GM18517 (cell line): ENCODE measurements around the gene FASTKD1.
A peak's percentile ranks its signal among the peaks of the same experiment; 100 is the strongest.
"Not testable (repeated sequence)": the region's sequence is repeated elsewhere in the genome, so short reads cannot be mapped to it uniquely, and the experiment has no call there.

Experiments used
- ATAC-seq: cut with Tn5 transposase; IDR thresholded peaks from one replicate; pipeline ENCODE4 v1.9.1; 2021; ENCODE audit warnings: mild to moderate bottlenecking, moderate library complexity; ENCODE audit not compliant: unreplicated experiment

Gene FASTKD1, protein sequence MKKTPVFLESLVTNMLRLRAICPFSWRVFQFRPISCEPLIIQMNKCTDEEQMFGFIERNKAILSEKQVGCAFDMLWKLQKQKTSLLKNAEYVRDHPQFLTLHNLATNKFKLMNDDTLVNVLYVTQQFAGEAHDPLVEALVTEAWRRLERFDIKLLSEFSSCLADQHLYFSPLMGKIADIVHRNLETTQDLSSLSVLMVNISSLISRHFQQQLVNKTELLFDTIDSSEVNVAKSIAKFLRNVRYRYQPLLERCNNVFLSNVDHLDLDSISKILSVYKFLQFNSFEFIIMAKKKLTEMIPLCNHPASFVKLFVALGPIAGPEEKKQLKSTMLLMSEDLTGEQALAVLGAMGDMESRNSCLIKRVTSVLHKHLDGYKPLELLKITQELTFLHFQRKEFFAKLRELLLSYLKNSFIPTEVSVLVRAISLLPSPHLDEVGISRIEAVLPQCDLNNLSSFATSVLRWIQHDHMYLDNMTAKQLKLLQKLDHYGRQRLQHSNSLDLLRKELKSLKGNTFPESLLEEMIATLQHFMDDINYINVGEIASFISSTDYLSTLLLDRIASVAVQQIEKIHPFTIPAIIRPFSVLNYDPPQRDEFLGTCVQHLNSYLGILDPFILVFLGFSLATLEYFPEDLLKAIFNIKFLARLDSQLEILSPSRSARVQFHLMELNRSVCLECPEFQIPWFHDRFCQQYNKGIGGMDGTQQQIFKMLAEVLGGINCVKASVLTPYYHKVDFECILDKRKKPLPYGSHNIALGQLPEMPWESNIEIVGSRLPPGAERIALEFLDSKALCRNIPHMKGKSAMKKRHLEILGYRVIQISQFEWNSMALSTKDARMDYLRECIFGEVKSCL

DNA sequence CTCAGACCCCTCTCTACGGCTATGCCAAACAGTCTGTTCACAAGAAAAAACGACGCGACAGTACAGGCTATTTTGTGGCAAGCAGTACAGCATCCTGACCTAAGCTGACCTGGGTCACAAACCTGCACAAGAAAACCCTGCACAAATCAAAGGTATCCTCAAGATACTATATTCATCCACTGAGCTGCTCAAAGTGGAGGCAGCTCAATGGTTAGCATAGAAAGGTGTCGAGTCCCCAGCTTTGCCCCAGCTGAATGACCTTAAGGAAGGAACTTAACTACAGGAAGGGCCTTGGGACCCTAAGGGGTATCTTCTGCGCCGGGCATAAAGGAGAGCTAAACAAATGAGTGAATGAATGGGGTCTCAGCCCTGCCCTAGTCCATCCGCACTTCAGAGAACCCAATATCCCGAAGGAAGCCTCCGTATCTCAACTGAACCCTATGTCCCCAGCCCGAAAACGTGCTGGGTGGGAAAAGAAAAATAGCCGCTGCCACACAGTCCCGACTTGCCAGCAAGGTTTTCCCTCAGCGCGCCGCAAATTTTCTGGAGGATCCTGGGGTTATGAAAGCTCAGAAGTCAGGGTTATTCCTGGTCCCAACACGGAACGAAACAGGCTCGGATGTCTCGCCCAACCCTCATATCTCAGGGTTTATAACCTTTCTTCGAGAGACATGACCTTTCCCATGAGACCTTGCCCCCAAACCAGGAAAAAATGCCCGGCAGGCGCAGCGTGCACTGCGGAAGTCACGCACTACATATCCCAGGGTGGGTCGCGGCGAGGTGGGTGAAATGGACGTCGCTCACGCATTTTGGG lies at the start of gene FASTKD1:
TSS of gene FASTKD1 (minus strand) at position 706 of the 814 bp plus-strand sequence. CDS start 1,836 bp downstream, outside the sequence.
- peak; percentile 98 for ATAC-seq

DNA sequence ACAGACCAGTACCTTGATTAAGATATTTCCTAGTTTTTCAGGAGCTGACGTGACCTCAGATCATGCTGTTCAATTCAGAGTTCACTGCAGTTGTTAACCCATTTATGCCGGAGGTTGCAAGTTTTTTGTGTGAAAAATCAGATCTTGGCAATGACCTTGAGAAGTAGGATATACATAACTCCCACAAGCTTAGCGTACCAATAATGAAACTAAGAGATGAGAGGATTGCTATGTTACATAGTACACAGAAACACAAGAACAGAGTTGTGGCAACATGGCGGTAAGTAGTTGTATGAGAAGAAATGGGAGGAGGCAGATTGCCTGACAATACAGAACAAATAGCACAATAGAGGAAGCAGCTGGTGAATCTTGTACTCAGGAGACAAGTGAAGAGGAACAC lies 49.6 kb upstream of the FASTKD1 start:
- no peak for ATAC-seq

DNA sequence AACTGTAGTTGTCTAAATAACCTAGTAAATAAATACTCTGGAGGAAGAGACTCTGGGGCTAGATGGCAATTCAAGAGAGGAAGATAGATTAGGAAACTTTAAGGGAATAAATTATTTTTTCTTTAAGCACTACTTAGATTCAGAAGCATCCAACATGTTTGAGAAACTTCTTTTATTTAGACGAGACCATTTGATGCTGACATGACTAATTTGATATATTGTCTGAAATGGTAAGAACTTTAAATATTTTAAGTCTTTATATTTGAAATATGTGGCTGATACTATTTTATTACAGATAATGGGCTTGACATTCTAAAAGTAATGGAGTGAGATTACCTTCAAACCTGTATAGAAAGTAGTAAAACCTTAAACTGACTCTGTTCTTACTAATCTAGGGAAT lies 46.8 kb upstream of the FASTKD1 start:
- no peak for ATAC-seq

DNA sequence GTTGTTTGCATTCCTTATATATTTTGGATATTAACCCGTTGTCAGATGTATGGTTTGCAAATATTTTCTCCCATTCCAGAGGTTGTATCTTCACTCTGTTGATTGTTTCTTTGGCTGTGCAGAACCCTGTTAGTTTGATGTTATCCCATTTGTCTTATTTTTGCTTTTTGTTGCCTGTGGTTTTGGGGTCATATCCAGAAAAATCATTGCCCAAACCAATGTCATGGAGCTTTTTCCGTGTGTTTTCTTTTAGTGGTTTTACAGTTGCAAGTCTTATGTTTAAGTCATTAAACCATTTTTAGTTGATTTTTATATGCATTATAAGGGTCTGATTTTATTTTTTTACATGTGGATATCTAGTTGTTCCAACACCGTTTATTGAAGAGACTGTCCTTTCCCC lies 46.3 kb upstream of the FASTKD1 start:
- no peak for ATAC-seq

DNA sequence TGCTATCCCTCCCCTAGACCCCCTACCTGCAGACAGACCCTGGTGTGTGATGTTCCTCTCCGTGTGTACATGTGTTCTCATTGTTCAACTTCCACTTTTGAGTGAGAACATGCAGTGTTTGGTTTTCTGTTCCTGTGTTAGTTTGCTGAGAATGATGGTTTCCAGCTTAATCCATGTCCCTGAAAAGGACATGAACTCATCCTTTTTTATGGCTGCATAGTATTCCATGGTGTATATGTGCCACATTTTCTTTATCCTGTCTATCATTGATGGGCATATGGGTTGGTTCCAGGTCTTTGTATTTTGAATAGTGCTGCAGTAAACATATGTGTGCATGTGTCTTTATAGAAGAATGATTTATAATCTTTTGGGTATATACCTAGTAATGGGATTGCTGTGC lies 42.3 kb upstream of the FASTKD1 start:
- ATAC-seq: not testable (repeated sequence)

DNA sequence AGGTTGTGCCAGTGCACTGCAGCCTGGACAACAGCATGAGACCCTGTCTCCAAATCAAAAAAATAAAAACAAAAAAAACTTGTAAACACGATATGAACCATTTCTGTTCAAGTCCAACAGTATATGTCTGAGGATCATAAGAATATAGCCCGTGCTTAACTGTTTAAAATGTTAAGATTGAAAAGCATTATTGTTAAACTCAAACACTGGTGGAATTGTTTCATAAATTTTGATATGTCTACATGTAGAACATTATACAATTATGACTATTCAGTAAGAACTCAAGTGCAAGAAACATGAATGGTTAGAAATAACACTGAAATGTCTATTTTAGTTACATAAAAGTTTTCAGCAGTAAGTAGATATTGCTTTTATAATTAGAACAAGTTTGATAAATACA lies 40.2 kb upstream of the FASTKD1 start:
- ATAC-seq: no peak

DNA sequence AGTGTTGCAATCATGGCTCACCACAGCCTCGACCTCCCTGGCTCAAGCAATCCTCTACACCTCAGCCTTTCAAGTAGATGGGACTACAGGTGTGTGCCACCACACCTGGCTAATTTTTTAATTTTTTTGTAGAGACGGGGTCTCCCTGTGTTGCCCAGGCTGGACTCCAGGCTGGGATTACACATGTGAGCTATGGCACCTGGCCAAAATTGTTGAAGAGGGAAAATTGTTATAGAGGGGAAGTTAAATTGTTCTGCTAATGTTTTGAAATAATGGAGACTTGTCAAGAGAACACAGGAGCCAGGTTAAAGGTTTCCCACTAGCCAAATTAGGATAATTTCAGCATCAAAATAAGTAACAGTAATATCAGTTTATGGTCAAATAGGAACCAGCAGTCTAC lies 35.6 kb upstream of the FASTKD1 start:
- no peak for ATAC-seq

DNA sequence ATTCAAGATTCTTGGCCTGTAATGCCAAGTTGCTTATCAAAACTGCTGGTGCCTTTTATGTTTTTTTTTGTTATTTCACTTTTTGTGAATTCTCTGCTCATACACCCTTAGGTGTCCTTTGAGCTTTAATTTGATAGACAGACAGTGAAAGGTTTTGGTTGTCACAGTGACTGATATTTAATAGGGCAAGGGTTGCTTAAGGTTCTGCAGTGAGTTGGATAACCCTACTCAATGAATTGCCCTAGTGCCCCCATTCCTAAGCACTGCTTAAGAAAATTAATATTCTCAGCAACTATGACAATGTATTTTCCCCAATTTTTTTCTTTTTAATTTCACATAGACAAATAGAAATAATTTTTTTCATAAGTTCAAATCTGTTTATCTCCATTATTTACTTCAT lies 25.9 kb upstream of the FASTKD1 start:
- no peak for ATAC-seq

DNA sequence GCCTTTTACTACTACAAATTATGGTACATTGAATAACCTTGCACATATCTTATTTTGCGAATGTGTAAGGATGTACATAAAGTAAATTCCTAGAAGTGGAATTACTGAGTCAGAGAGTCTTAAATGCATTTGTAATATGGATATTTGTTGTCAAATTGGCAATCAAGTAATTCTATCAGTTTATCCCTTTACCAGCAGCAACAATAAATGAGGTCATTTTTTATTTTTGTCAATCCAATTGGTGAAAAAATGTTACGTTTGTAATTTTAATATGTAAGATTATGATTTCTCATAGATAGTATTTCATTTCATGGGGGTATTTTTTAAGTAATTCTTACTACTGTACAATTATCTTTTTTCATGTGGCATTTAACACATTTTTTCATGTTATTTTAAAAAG lies 25.3 kb upstream of the FASTKD1 start:
- no peak for ATAC-seq

DNA sequence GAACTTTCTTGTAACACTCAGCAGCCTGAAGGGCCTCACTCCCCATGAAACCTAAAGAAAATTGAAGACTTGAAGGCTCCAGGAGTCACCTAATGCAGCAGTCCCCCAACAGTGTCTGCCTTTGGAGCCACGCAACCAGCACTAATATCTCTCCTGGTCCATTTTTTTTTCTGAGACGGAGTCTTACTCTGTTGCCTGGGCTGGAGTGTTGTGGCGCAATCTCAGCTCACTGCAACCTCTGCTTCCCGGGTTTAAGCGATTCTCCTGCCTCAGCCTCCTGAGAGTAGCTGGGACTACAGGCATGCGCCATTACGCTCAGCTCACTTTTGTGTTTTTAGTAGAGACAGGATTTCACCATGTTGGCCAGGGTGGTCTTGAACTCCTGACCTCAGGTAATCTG lies 22.9 kb upstream of the FASTKD1 start:
- ATAC-seq: not testable (repeated sequence)

DNA sequence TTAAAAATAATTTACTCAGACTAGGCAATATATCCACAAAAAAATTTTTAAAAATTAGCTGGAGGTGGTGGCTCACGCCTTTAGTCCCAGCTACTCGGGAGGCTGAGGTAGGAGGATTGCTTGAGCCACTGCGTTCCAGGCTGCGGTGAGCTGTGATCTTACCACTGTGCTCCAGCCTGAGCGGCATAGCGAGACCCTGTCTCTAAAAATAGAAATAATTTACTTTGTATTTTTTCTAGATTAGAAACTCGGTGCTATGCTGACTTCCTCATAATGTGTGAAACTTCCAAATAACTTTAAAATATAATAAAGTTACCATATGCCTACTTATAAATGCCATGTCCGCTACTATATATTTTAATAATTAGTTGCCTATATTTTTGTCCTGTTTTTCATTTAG lies 17.1 kb upstream of the FASTKD1 start:
- ATAC-seq: no peak

DNA sequence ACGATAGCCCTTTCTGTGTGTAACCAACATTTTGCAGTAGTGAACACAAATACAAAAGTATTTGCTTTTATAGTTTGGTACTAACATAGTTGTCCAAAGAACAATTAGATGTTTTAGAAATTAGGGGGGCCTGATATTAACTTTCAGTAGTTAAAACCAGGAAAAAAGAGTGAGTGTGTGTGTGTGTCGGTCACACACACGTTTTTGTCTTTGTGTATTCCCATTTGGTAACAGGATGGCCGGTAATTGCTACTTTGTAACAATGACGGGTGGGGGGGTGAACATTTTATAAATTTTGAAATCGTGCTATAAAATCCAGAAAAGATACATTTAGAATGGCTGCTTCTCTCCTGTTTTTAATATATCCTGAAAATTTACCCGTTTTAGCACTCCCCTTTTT lies 12.0 kb upstream of the FASTKD1 start:
- ATAC-seq: no peak

DNA sequence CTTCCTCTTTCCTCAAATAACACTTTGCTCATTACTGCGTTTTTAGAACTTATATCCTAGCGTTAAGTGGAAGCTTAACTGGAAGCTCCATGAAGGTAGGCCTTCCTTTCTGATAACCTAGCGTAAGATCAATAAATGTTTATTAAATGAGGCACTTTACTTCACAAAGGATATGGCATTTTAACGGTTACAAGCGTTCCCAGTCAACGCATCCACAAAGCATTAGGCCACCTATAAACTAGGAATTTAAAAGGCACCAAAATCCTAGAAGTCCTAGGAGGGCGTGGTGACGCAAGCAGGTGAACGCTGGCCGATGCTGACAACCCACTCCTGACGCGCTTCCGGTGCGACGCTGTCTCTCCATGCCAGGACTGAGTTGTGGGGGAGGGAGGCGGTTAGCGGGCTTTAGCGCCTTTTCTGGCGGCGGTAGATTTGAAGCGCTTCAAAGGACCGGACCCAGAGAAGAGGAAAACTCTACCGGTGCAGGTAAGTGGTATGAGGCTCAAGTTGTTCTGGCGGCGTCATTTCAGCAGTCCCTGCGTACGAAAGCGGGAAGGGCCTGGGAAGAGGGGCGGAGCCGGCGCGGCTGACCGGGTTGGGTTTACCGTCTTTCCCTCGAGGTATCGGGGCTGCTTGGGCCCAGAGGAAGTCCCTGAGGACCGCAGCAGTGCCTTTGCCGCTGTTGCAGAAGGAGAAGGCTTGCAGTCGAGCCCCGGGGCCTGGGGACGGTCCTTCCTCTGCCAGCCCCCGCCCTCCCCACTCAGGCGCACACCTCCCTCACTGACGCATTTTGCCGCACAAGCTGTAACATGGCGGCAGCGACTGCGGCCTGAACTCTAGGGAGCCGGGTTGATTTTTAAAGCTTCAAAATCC lies 10.6 kb upstream of the FASTKD1 start, which contains the start of gene PPIG:
TSS of gene PPIG (plus strand) at position 347 of the 873 bp plus-strand sequence. CDS start 19,691 bp downstream, outside the sequence.
- peak; percentile 88 for ATAC-seq

DNA sequence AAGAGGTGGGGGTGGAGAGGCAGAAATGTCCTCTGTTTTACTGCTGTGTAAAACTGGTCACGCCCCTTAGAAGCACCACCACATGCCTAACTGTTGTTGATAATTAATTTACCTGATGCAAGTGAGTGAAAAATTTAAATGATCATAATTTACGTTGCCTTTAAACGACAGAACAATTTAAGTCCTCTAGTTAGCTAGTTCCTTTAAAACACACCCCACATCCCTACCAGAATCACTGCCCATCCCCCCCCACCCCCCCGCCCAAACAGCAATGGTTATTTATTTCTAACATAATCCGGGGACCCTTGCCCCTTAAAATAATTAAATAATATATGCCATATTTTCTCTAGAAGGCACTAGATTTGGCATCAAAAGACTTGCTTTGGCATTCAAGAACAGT lies 9.9 kb upstream of the FASTKD1 start:
- no peak for ATAC-seq

DNA sequence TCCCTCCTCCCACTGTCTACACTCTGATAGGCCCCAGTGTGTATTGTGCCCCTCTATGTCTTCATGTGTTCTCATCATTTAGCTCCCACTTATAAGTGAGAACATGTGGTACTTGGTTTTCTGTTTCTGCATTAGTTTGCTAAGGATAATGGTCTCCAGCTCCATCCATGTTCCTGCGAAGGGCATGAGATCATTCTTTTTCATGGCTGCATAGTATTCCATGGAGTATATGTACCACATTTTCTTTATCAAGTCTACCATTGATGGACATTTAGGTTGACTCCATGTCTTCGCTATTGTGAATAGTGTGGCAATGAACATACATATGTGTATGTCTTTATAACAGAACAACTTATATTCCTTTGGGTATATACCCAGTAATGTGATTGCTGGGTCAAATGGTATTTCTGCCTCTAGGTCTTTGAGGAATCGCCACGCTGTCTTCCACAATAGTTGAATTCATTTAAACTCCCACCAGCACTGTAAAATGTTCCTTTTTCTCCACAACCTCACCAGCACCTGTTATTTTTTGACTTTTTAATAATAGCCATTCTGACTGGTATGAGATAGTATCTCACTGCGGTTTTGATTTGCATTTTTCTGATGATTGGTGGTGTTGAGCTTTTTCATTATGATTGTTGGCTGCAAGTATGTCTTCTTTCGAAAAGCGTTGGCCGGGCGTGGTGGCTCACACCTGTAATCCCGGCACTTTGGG lies 9.0 kb upstream of the FASTKD1 start:
- not testable (repeated sequence) for ATAC-seq

DNA sequence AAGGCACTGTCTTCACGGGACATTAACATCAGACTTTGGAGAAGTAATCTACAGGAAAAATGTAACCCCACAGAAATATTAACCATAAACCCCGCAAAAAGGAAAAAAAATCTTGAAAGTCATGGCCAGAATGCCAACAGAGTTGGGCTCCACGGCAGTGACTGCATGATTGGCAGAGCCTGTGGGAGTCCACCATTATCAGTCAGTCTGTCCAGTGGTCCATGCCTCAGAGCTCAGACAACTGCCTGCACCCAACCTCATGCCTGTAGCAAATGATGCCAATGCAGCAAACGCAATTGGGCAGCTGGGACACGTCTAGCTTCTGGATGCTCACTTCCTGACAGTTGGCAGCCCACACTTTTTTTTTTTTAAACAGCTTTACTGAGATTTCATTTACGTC lies 5.4 kb upstream of the FASTKD1 start:
- no peak for ATAC-seq

DNA sequence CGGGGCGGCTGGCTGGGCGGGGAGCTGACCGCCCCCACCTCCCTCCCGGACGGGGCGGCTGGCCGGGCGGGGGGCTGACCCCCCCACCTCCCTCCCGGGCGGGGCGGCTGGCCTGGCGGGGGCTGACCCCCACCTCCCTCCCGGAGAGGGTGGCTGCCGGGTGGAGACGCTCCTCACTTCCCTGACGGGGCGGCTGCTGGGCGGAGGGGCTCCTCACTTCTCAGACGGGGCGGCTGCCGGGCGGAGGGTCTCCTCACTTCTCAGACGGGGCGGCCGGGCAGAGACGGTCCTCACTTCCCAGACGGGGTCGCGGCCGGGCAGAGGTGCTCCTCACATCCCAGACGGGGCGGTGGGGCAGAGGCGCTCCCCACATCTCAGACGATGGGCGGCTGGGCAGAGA lies 1.6 kb upstream of the FASTKD1 start:
- not testable (repeated sequence) for ATAC-seq

DNA sequence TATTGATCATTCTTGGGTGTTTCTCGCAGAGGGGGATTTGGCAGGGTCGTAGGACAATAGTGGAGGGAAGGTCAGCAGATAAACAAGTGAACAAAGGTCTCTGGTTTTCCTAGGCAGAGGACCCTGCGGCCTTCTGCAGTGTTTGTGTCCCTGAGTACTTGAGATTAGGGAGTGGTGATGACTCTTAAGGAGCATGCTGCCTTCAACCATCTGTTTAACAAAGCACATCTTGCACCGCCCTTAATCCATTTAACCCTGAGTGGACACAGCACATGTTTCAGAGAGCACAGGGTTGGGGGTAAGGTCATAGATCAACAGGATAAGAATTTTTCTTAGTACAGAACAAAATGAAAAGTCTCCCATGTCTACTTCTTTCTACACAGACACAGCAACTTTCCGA lies 874 bp upstream of the FASTKD1 start:
- not testable (repeated sequence) for ATAC-seq

DNA sequence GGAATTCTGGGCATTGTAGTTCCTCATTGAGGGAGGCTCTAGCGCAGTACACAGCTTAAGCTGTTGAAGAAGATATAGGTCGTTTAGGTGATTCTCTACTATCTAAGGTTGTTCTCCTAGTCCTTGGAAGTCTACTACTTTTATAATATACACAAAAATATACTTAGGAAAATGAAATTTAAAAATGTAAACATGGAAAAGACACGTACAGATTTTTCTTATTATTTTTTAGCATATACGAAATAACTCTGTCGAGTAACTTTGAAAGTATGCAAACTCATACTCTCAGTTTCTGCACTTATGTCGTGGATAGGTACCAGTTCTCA lies 272 bp upstream of the FASTKD1 start:
- ATAC-seq: no peak

DNA sequence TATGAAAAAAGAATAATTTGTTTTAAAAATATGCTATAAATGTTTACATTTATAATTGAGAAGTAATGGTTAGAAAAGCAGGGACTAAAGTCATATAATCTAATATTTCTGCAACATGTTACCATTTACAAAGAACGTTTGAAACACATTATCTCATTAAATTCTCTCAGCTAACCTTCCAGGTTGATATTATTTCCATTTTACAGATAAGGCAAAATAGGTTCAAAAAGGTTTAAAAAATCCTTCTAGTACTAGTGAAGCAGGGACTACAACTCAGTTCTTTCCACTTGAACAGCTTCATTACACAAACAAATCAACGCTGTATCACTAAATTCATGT lies 875 bp downstream of the FASTKD1 start:
- ATAC-seq: no peak
